Neural cell (in vitro differentiated cells): ENCODE data around the gene MTLN. TPM values are rescaled to one million over a fixed set of nuclear protein-coding genes. Genes with fewer than 3 reads are reported as not detected.

ENCODE experiments used
- H2AFZ ChIP-seq: fragments of 200-600, 300-800 bp; sonication (generic), shearing (Covaris generic); 2 replicates; pipeline ENCODE4 v1.6.0; 2014; ENCODE audit warnings: low read depth, mild to moderate bottlenecking, antibody characterized with exemption, low read length, moderate library complexity
- H3F3A ChIP-seq: fragments of 200-600 bp; shearing (Covaris generic); 2 replicates; pipeline ENCODE4 v1.6.1; 2016; ENCODE audit warnings: mild to moderate bottlenecking, moderate library complexity, mixed read lengths, antibody characterized with exemption, low read length; ENCODE audit not compliant: insufficient read depth, poor library complexity, severe bottlenecking
- H3K27ac ChIP-seq: fragments of 200-600, 300-800 bp; sonication (generic), shearing (Covaris generic); 2 replicates; pipeline ENCODE4 v1.5.1; 2014; ENCODE audit warnings: mild to moderate bottlenecking, low read length, moderate library complexity
- H3K27me3 ChIP-seq: fragments of 300-800, 200-600 bp; sonication (generic), shearing (Covaris generic); 2 replicates; pipeline ENCODE4 v1.6.0; 2014; ENCODE audit warnings: mild to moderate bottlenecking, low read depth, low read length, moderate library complexity; ENCODE audit not compliant: insufficient read depth
- H3K36me3 ChIP-seq: fragments of 300-800, 200-600 bp; sonication (generic), shearing (Covaris generic); 2 replicates; pipeline ENCODE4 v1.5.1; 2014; ENCODE audit warnings: mild to moderate bottlenecking, antibody characterized with exemption, low read length, moderate library complexity; ENCODE audit not compliant: insufficient read depth
- H3K4me2 ChIP-seq: fragments of 300-800, 200-600 bp; sonication (generic), shearing (Covaris generic); 2 replicates; pipeline ENCODE4 v1.6.0; 2014; ENCODE audit warnings: mild to moderate bottlenecking, low read length
- H3K4me3 ChIP-seq: fragments of 300-800, 200-600 bp; sonication (generic), shearing (Covaris generic); 2 replicates; pipeline ENCODE4 v1.5.1; 2014; ENCODE audit warnings: mild to moderate bottlenecking, low read length, moderate library complexity
- H3K79me2 ChIP-seq: fragments of 200-600 bp; shearing (Covaris generic); replicated peaks from 2 replicates; pipeline ENCODE4 v1.6.0; 2014; ENCODE audit warnings: mild to moderate bottlenecking, low read length, moderate library complexity; ENCODE audit not compliant: insufficient read depth
- H3K9ac ChIP-seq: fragments of 300-800, 200-600 bp; sonication (generic), shearing (Covaris generic); 2 replicates; pipeline ENCODE4 v1.6.1; 2016; ENCODE audit warnings: mild to moderate bottlenecking, low read length, mixed read lengths
- H3K9me2 ChIP-seq: fragments of 200-600 bp; shearing (Covaris generic); 2 replicates; pipeline ENCODE4 v1.6.1; 2016; ENCODE audit warnings: mild to moderate bottlenecking, low read length, mixed read lengths; ENCODE audit not compliant: insufficient read depth
- H3K9me3 ChIP-seq: fragments of 200-600, 300-800 bp; sonication (generic), shearing (Covaris generic); 2 replicates; pipeline ENCODE4 v1.6.1; 2016; ENCODE audit warnings: mild to moderate bottlenecking, mixed run types, low read length, moderate library complexity, mixed read lengths
- H4K20me1 ChIP-seq: fragments of 200-600 bp; shearing (Covaris generic); 2 replicates; pipeline ENCODE4 v1.6.1; 2016; ENCODE audit warnings: mild to moderate bottlenecking, mixed run types; ENCODE audit not compliant: insufficient read depth
- EP300 ChIP-seq: fragments of 450-650 bp; conservative IDR thresholded peaks from 2 replicates; pipeline ENCODE4 v1.6.1; 2014; ENCODE audit warnings: antibody characterized with exemption, mild to moderate bottlenecking, moderate library complexity; ENCODE audit not compliant: poor library complexity, severe bottlenecking
- EZH2 ChIP-seq: fragments of 200-600, 300-800 bp; shearing (Covaris generic), sonication (generic); IDR thresholded peaks from 2 replicates; pipeline ENCODE4 v1.6.1; 2014; ENCODE audit warnings: antibody characterized with exemption, low read length, borderline replicate concordance, mild to moderate bottlenecking; ENCODE audit not compliant: insufficient read depth, poor library complexity, severe bottlenecking
- MXI1 ChIP-seq: fragments of 450-650 bp; conservative IDR thresholded peaks from 2 replicates; pipeline ENCODE4 v1.6.1; 2014; ENCODE audit warnings: antibody characterized with exemption, mild to moderate bottlenecking; ENCODE audit not compliant: poor library complexity, severe bottlenecking
- POLR2AphosphoS5 ChIP-seq: IDR thresholded peaks from 2 replicates; pipeline ENCODE4 v1.6.1; 2012
- RAD21 ChIP-seq: fragments of 450-650 bp; conservative IDR thresholded peaks from 2 replicates; pipeline ENCODE4 v1.6.1; 2014; ENCODE audit warnings: antibody characterized with exemption, mild to moderate bottlenecking, moderate library complexity
- SMC3 ChIP-seq: fragments of 450-650 bp; conservative IDR thresholded peaks from 2 replicates; pipeline ENCODE4 v1.6.1; 2014; ENCODE audit warnings: antibody characterized with exemption, mild to moderate bottlenecking, moderate library complexity; ENCODE audit not compliant: poor library complexity
- TAF1 ChIP-seq: IDR thresholded peaks from 2 replicates; pipeline ENCODE4 v1.6.1; 2012; ENCODE audit warnings: low read depth
- polyA plus RNA-seq: library from polyadenylated mRNA; depleted of rRNA; stranded (reverse); fragments of >200 nt; gene quantifications from 2 replicates; pipeline ENCODE4 v1.2.3, GENCODE V29; 2014
- TF ChIP-seq, protein P1 (sequence below): IDR thresholded peaks from 2 replicates; pipeline ENCODE4 v1.6.1; 2012; ENCODE audit warnings: borderline replicate concordance
- TF ChIP-seq, protein P2 (sequence below): fragments of 450-650 bp; IDR thresholded peaks from 2 replicates; pipeline ENCODE4 v1.5.1; 2014; ENCODE audit warnings: antibody characterized with exemption, mild to moderate bottlenecking, moderate library complexity; ENCODE audit not compliant: poor library complexity, severe bottlenecking

Gene MTLN
- polyA plus RNA-seq, 1 donor from 2014 or later, result 55.6 TPM

DNA sequence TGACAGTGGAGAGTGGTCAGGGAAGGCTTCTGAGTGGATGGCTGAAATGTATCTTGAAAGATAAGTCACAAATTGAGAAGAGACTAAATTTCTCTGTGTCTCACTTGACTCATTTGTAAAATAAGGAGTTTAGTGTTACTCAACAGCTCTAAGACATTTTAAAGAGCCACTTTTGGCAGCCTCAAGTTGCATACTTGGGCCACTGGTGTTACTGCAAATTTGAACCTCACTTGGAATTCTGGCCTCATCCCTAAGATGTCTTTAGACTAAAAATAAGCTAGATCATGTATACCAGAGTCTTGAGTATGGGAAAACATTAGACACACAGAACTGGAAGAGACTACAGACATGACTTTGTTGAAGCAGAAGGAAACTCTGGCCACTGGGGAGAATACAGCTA, 4.5 kb upstream of the MTLN start:
- Histone ChIP-seq H4K20me1 (no peaks in the 10 kb centered on the region), H3K9me3 (no peaks in the 10 kb centered on the region), H3K27me3 (no peaks in the 10 kb centered on the region), H3K4me2 (no peak overlapping the region), H3K9me2 (no peaks in the 10 kb centered on the region), H3K79me2 (peaks cover 6% of the 10 kb centered on the region), H3K36me3 (no peaks in the 10 kb centered on the region), H3F3A (no peaks in the 10 kb centered on the region), H2AFZ (no peak overlapping the region), H3K27ac (no peak overlapping the region), H3K9ac (no peak overlapping the region), H3K4me3 (no peak overlapping the region)
- TF ChIP-seq SMC3 (no peak), EP300 (no peak), MXI1 (no peak), TAF1 (no peak), POLR2AphosphoS5 (no peak), RAD21 (no peak), EZH2 (no peak)
- TF ChIP-seq, protein P1, sequence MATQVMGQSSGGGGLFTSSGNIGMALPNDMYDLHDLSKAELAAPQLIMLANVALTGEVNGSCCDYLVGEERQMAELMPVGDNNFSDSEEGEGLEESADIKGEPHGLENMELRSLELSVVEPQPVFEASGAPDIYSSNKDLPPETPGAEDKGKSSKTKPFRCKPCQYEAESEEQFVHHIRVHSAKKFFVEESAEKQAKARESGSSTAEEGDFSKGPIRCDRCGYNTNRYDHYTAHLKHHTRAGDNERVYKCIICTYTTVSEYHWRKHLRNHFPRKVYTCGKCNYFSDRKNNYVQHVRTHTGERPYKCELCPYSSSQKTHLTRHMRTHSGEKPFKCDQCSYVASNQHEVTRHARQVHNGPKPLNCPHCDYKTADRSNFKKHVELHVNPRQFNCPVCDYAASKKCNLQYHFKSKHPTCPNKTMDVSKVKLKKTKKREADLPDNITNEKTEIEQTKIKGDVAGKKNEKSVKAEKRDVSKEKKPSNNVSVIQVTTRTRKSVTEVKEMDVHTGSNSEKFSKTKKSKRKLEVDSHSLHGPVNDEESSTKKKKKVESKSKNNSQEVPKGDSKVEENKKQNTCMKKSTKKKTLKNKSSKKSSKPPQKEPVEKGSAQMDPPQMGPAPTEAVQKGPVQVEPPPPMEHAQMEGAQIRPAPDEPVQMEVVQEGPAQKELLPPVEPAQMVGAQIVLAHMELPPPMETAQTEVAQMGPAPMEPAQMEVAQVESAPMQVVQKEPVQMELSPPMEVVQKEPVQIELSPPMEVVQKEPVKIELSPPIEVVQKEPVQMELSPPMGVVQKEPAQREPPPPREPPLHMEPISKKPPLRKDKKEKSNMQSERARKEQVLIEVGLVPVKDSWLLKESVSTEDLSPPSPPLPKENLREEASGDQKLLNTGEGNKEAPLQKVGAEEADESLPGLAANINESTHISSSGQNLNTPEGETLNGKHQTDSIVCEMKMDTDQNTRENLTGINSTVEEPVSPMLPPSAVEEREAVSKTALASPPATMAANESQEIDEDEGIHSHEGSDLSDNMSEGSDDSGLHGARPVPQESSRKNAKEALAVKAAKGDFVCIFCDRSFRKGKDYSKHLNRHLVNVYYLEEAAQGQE, result no peak
- TF ChIP-seq, protein P2, sequence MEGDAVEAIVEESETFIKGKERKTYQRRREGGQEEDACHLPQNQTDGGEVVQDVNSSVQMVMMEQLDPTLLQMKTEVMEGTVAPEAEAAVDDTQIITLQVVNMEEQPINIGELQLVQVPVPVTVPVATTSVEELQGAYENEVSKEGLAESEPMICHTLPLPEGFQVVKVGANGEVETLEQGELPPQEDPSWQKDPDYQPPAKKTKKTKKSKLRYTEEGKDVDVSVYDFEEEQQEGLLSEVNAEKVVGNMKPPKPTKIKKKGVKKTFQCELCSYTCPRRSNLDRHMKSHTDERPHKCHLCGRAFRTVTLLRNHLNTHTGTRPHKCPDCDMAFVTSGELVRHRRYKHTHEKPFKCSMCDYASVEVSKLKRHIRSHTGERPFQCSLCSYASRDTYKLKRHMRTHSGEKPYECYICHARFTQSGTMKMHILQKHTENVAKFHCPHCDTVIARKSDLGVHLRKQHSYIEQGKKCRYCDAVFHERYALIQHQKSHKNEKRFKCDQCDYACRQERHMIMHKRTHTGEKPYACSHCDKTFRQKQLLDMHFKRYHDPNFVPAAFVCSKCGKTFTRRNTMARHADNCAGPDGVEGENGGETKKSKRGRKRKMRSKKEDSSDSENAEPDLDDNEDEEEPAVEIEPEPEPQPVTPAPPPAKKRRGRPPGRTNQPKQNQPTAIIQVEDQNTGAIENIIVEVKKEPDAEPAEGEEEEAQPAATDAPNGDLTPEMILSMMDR, result no peak

- TF ChIP-seq POLR2AphosphoS5 (no peak), TAF1 (no peak), MXI1 (no peak), SMC3 (no peak)
- TF ChIP-seq, protein P2, result no peak
- TF ChIP-seq, protein P1, result no peak
These were observed 3.9 kb upstream of the MTLN start for GRCh38 chr2:110216199-110216598.

More at GRCh38 chr2:110216199-110216598, 3.9 kb upstream of the MTLN start:
- Histone ChIP-seq H3K9me3 (no peaks in the 10 kb centered on the region), H3K27ac (no peak overlapping the region), H3K4me2 (no peak overlapping the region), H2AFZ (no peak overlapping the region), H3K4me3 (no peak overlapping the region), H3F3A (no peaks in the 10 kb centered on the region), H4K20me1 (no peaks in the 10 kb centered on the region), H3K36me3 (no peaks in the 10 kb centered on the region), H3K79me2 (peaks cover 12% of the 10 kb centered on the region), H3K9me2 (no peaks in the 10 kb centered on the region), H3K9ac (no peak overlapping the region), H3K27me3 (no peaks in the 10 kb centered on the region)
